Cardiac atrium fibroblast (primary cell): ENCODE results near the gene POLE. TPM values are rescaled to one million over a fixed set of nuclear protein-coding genes. Genes with fewer than 3 reads are reported as not detected.

Source experiments
- total RNA-seq: library from RNA; depleted of rRNA; stranded (reverse); fragments of >200 nt; gene quantifications from 2 replicates; pipeline ENCODE4 v1.2.3, GENCODE V29; 2015

Gene POLE, protein sequence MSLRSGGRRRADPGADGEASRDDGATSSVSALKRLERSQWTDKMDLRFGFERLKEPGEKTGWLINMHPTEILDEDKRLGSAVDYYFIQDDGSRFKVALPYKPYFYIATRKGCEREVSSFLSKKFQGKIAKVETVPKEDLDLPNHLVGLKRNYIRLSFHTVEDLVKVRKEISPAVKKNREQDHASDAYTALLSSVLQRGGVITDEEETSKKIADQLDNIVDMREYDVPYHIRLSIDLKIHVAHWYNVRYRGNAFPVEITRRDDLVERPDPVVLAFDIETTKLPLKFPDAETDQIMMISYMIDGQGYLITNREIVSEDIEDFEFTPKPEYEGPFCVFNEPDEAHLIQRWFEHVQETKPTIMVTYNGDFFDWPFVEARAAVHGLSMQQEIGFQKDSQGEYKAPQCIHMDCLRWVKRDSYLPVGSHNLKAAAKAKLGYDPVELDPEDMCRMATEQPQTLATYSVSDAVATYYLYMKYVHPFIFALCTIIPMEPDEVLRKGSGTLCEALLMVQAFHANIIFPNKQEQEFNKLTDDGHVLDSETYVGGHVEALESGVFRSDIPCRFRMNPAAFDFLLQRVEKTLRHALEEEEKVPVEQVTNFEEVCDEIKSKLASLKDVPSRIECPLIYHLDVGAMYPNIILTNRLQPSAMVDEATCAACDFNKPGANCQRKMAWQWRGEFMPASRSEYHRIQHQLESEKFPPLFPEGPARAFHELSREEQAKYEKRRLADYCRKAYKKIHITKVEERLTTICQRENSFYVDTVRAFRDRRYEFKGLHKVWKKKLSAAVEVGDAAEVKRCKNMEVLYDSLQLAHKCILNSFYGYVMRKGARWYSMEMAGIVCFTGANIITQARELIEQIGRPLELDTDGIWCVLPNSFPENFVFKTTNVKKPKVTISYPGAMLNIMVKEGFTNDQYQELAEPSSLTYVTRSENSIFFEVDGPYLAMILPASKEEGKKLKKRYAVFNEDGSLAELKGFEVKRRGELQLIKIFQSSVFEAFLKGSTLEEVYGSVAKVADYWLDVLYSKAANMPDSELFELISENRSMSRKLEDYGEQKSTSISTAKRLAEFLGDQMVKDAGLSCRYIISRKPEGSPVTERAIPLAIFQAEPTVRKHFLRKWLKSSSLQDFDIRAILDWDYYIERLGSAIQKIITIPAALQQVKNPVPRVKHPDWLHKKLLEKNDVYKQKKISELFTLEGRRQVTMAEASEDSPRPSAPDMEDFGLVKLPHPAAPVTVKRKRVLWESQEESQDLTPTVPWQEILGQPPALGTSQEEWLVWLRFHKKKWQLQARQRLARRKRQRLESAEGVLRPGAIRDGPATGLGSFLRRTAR (N-terminal part only)
- 9.4 and 18.4 TPM in 2 replicates for total RNA-seq

DNA sequence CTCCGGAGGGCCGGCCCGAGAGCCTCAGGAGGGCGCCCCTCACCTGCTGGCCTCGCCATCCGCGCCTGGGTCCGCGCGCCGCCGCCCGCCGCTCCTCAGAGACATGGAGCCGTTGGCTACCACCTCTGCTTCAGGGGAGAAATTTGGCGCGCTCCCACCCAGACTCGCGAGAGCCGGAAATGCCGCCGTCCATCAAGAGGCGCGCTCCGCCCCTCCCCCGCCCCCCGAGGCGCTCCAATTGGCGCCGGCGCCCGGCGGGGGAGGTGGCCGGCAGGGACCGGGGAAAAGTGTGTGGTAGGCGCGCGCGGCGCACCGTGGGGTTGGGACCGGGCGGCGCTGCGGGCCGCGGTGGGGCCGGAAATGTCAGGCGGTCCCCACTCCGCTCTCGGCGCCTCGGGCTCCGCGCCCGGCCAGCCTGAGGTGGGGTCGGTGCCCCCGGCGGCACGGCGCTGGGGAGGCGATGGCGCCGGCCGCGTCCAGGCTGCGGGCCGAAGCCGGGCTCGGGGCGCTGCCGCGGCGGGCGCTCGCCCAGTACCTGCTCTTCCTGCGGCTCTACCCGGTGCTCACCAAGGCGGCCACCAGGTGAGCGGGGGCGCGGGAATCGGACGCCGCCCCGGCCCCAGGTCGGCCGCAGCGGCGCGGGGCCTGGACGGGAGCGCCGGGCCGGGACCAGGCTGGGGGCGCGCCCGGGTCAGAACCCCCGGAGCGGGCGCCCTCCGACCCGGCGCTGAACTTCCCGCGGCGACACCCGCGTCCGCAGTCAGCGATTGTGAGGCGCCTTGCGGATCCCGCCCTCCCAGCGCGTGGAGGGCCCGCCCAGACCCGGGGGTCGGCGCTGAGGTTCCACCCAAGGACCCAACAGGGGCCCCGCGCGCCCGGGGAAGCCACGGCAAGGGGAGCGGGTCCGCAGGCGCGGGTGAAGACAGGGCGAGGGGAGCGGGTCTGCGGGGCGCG lies at the start of gene POLE, which contains the start of gene PXMP2:
TSS of gene POLE (minus strand) at position 132 of the 954 bp plus-strand sequence. CDS start at position 105, 27 bp downstream.
TSS of gene PXMP2 (plus strand) at position 377 of the 954 bp plus-strand sequence. CDS start at position 461, 84 bp downstream.

DNA sequence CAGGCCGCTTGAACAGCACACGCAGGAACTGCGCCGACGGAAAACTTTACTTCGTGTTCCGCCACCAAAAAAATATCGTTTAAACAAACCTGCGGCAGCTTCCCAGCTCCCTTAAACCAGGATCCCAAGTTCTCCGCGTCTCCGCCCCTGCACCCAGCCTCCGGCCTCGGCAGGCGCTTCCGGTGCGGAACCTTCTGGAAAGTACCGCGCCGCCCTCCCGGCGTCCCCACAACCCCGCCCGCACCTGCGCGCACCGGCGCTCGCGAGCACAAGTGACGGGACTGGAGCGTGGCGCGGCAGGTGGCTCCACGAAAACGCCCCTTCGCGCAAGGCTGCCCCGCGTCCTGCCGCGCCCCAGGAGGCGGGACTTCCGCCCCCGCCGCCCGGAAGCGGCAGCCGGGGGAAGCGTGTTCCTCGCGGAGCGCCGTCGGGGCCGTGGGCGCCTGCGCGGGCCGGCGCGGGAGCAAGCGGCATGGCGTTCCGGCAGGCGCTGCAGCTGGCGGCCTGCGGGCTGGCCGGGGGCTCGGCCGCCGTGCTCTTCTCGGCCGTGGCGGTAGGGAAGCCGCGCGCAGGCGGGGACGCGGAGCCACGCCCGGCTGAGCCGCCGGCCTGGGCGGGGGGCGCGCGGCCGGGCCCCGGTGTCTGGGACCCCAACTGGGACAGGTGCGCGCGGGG lies 23.4 kb upstream of the POLE start, which contains the start of gene PGAM5:
TSS of gene PGAM5 (plus strand) at position 438 of the 675 bp plus-strand sequence. CDS start at position 473, 35 bp downstream.

DNA sequence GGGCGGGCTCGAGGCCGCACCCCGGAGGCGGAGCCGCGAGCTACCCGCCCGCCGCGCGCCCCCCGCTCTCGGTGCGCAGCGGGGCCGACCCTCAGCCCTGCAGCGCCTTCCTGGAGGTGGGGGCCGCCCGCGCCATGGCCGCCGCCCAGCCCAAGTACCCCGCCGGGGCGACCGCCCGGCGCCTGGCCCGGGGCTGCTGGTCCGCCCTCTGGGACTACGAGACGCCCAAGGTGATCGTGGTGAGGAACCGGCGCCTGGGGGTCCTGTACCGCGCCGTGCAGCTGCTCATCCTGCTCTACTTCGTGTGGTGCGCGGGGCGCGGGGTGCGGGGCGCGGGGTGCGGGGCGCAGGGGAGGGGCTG lies 68.5 kb downstream of the POLE start, which contains the start of gene P2RX2:
TSS of gene P2RX2 (plus strand) at position 94 of the 361 bp plus-strand sequence. CDS start at position 135, 41 bp downstream.

DNA sequence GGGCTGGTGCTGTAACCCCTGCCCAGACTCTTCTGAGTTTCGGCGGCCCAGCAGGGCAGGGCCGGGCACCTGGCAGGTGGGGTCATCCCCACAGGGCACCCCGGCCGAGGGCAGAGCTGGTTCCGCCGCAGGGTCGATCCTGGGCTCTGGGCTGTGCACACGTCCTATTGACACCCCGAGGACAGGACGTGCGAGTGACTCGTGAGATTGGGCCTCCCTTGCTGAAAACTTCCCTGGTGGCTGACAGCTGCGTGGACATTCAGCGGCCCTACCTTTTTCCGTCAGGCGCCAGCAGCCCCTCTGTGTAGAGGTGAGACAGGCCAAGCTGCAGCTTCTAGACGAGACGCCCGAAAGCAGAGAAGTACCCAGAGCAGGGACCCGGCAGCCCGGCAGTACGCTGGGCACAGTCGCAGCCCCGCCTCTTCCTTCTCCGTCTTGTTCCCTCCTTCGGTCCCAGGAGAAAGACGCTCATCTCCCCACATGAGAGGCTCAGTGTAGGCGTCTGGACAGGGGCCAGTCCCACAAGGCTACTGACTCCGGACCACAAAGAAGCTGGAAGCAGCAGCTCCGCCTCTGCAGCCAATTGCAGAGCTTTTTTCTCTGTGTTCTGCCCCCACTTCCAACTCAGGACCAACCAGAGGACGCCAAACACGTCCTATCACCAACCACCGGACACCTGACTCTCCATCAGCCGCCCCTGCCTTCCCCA lies 76.9 kb downstream of the POLE start, which contains the start of gene LRCOL1:
TSS of gene LRCOL1 (minus strand) at position 532 of the 709 bp plus-strand sequence. CDS start 4,331 bp downstream, outside the sequence.

Other genes starting within 250 kb of the POLE start
- gene FBRSL1, start 197.2 kb downstream of the POLE start, total RNA-seq: 6.5 and 6.9 TPM in 2 replicates
- gene LRCOL1, start 76.8 kb downstream of the POLE start, total RNA-seq: not detected in 2 replicates
- gene P2RX2, start 68.6 kb downstream of the POLE start, total RNA-seq: not detected in 2 replicates
- 46.8 and 48.4 TPM in 2 replicates for gene PXMP2, start 245 bp upstream of the POLE start, total RNA-seq
- 16.6 and 22.4 TPM in 2 replicates for gene PGAM5, start 23.5 kb upstream of the POLE start, total RNA-seq
- 36.8 and 43.0 TPM in 2 replicates for gene ANKLE2, start 74.5 kb upstream of the POLE start, total RNA-seq
- gene GOLGA3, start 141.5 kb upstream of the POLE start, total RNA-seq: 74.0 and 86.0 TPM in 2 replicates
- gene CHFR, start 200.3 kb upstream of the POLE start, total RNA-seq: 29.8 and 36.8 TPM in 2 replicates